HG02642 (cell line): Measurements from ENCODE around the gene DUSP12.
"Not testable (repeated sequence)": the region's sequence is repeated elsewhere in the genome, so short reads cannot be mapped to it uniquely, and the experiment has no call there.

Source experiments
- ATAC-seq: cut with Tn5 transposase; IDR thresholded peaks from one replicate; pipeline ENCODE4 v1.9.1; 2021; ENCODE audit warnings: mild to moderate bottlenecking; ENCODE audit not compliant: unreplicated experiment, poor library complexity

Gene DUSP12

GRCh38 chr1:161768461-161768860, 18.9 kb downstream of the DUSP12 start:
- ATAC-seq = no peak

GRCh38 chr1:161768986-161769672, 19.5 kb downstream of the DUSP12 start:
- ATAC-seq = no peak

- not testable (repeated sequence) for ATAC-seq
These were observed 20.1 kb downstream of the DUSP12 start for GRCh38 chr1:161769673-161770045.

- no peak for ATAC-seq
These were observed 20.7 kb downstream of the DUSP12 start for GRCh38 chr1:161770250-161770649.

GRCh38 chr1:161771161-161771560, 21.6 kb downstream of the DUSP12 start:
- no peak for ATAC-seq

GRCh38 chr1:161771973-161772372, 22.4 kb downstream of the DUSP12 start:
- no peak for ATAC-seq

GRCh38 chr1:161772397-161772796, 22.8 kb downstream of the DUSP12 start:
- ATAC-seq = no peak

- ATAC-seq = no peak
These were observed 24.2 kb downstream of the DUSP12 start for GRCh38 chr1:161773791-161774190.

GRCh38 chr1:161777261-161777660, 27.7 kb downstream of the DUSP12 start:
- no peak for ATAC-seq

GRCh38 chr1:161778522-161778921, 28.9 kb downstream of the DUSP12 start:
- ATAC-seq = no peak

- ATAC-seq = no peak
These were observed 29.8 kb downstream of the DUSP12 start for GRCh38 chr1:161779393-161779792.

GRCh38 chr1:161781995-161782394, 32.4 kb downstream of the DUSP12 start:
- no peak for ATAC-seq

- ATAC-seq = no peak
These were observed 33.3 kb downstream of the DUSP12 start for GRCh38 chr1:161782886-161783285.

- no peak for ATAC-seq
These were observed 35.4 kb downstream of the DUSP12 start for GRCh38 chr1:161784968-161785367.

- no peak for ATAC-seq
These were observed 37.8 kb downstream of the DUSP12 start for GRCh38 chr1:161787355-161787754.

GRCh38 chr1:161790587-161791317, 41.2 kb downstream of the DUSP12 start:
- ATAC-seq = no peak

GRCh38 chr1:161791904-161792655, 42.5 kb downstream of the DUSP12 start:
- no peak for ATAC-seq

GRCh38 chr1:161792740-161793139, 43.2 kb downstream of the DUSP12 start:
- ATAC-seq = no peak

GRCh38 chr1:161799792-161800191, 50.2 kb downstream of the DUSP12 start:
- no peak for ATAC-seq

GRCh38 chr1:161801955-161802354, 52.4 kb downstream of the DUSP12 start:
- no peak for ATAC-seq

- no peak for ATAC-seq
These were observed 53.6 kb downstream of the DUSP12 start for GRCh38 chr1:161803181-161803580.
